Right lobe of liver (tissue), 4 donors: ENCODE results near the gene CAPN3.

Source experiments
- CTCF ChIP-seq, 4 donors: fragments of 200-600 bp in 3 of 4; fragments of 450-650 bp in 1 of 4; IDR thresholded peaks; one replicate each; pipeline versions ENCODE4 v1.5.1 to v1.8.0; 2016 to 2022; ENCODE audit warnings: antibody characterized with exemption in 4 of 4, mild to moderate bottlenecking in 2 of 4
- POLR2A ChIP-seq: fragments of 450-650 bp; IDR thresholded peaks from one replicate; pipeline ENCODE4 v1.6.1; 2017; ENCODE audit warnings: antibody characterized with exemption, mild to moderate bottlenecking
- donor health status: DM: no; HTN: no; CAD: no.
- donor health status: DM: no; HTN: no; CAD: no.
- donor health status: DM: no; HTN: yes; CAD: no.

DNA sequence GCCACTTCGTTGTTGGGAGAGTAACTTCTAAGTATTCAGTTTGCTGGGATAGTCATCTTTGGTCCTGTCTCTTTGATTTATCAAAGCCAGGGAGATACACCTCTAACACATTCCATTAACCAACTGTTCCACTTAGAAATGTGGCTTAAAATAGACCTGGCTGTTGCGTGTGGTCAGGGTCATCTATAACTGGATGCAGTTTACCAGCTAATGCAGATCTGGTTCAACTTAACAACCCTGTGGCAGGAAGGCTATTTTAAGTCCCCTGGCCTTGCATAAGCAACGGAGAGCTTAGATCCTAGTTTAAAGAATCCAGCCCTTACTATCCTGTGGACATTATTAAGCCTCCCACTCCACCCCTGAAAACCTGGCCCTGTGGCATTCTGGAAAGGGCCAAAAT lies 28.1 kb upstream of the CAPN3 start:
- TF ChIP-seq CTCF (IDR thresholded peaks at IDR 0.05): no peak
- no peak for TF ChIP-seq POLR2A
